GM19328 (cell line): ENCODE results near the gene P4HB.

ENCODE experiments used
- ATAC-seq: cut with Tn5 transposase; IDR thresholded peaks from one replicate; pipeline ENCODE4 v1.9.1; 2021; ENCODE audit warnings: mild to moderate bottlenecking, moderate library complexity; ENCODE audit not compliant: unreplicated experiment

P4HB gene

DNA sequence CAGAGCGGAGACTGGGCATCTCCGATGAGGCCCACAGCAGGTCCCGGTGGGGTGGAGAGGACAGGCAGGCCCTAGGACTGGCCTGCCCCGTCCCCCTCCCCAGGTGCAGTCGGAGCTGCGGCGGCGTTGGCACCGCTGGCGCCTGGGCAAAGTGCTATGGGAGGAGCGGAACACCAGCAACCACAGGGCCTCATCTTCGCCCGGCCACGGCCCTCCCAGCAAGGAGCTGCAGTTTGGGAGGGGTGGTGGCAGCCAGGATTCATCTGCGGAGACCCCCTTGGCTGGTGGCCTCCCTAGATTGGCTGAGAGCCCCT lies 47.0 kb downstream of the P4HB start:
- ATAC-seq, result no peak

DNA sequence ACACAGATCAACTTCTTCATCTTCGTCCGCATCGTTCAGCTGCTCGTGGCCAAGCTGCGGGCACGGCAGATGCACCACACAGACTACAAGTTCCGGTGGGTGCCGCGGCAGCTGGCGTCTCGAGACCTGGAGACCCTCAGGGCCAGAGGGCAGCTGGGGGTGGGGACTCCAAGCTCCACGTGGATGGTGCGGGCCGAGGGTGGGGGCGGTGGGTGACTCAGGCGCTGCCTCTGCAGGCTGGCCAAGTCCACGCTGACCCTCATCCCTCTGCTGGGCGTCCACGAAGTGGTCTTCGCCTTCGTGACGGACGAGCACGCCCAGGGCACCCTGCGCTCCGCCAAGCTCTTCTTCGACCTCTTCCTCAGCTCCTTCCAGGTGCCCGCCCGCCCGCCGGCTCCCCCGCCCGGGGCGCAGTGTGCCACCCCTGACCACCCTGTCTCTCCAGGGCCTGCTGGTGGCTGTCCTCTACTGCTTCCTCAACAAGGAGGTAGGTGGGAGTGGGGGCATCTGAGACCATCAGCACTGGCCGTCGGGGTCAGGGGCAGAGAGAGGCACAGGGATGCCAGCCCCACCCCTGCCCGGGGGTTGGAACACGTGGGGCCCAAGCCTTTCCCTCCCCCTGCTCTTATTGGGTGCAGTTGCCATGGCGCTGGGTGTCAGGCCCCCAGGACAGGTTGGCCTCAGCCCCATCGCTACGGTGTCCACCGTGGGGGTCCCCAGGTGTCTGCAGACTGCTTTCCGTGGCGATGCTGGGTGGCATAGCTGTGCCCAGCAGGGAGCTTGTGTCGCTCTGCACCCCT lies 47.6 kb downstream of the P4HB start:
- ATAC-seq, result no peak

DNA sequence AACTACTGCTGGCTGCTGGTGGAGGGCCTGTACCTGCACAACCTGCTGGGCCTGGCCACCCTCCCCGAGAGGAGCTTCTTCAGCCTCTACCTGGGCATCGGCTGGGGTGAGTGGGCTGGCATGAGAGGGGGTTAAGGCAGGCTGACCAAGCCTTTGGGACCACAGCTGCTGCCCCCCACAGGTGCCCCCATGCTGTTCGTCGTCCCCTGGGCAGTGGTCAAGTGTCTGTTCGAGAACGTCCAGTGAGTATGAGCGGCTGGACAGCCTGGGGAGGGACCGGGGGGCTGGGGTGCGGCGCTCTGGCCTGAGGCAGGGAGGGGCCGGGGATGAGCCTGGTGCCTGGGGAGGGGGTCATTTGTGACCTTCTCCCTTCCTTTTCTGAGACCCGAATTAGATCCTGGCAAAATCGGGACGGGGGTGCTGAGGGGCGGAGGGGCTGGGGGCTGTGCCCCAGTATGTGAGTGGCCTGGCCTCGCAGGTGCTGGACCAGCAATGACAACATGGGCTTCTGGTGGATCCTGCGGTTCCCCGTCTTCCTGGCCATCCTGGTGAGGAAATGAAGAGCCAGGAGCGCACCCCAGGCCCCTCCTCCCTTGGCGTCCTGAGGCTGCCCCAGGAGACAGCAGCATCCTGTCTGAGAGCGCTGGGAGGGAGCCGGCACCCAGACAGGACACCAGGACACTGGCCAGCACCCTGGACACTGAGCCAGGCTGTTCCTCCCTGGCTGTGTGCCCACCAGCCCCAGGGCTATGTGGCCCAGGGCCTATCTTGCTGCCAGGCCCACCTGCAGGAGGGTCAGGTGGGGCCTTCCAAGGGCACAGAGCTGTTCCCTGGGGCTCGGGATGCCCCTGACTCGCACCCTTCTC lies 48.4 kb downstream of the P4HB start:
- no peak for ATAC-seq

DNA sequence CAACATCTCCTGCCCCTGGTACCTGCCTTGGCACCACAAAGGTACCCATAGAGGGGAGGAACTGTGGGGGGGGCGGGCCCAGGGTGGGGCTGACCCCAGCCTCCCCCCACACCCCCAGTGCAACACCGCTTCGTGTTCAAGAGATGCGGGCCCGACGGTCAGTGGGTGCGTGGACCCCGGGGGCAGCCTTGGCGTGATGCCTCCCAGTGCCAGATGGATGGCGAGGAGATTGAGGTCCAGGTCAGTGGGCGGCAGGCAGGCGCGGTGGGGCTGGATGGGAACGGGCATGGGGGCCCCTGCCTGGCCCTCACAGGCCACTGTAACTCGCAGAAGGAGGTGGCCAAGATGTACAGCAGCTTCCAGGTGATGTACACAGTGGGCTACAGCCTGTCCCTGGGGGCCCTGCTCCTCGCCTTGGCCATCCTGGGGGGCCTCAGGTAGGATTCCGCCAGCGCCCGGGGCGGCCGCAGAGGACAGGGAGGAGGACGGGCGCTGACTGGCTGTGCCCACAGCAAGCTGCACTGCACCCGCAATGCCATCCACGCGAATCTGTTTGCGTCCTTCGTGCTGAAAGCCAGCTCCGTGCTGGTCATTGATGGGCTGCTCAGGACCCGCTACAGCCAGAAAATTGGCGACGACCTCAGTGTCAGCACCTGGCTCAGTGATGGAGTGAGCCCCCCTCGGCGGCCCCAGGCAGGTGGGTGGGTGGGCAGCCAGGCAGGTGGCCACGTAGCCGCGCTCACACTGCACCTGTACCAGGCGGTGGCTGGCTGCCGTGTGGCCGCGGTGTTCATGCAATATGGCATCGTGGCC lies 49.2 kb downstream of the P4HB start:
- ATAC-seq, result no peak

DNA sequence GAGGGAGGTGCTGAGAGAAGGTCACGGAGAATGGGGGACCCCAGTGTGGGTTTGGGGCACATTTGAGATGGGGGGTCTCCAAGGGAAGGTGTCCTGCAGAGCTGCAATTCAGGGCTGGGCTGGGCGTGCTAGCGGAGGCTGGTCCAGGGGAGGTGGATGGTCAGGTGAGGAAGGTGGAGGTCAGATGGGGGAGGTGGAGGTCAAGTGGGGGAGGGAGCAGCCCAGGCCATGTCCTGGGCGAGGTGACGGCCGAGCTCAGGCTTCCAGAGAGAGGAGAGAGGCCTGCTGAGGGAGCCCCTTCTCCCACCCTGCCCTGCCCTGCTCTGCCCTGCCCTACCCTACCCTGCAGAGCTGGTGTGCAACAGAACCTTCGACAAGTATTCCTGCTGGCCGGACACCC lies 49.9 kb downstream of the P4HB start:
- ATAC-seq, result no peak

DNA sequence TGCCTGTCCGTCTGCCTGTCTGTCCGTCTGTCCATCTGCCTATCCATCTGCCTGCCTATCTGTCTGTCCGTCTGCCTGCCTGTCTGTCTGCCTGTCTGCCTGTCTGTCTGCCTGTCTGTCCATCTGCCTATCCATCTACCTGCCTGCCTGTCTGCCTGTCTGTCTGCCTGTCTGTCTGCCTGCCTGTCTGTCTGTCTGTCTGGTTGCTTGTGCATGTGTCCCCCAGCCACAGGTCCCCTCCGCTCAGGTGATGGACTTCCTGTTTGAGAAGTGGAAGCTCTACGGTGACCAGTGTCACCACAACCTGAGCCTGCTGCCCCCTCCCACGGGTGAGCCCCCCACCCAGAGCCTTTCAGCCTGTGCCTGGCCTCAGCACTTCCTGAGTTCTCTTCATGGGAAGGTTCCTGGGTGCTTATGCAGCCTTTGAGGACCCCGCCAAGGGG lies 50.8 kb downstream of the P4HB start:
- ATAC-seq, result no peak

DNA sequence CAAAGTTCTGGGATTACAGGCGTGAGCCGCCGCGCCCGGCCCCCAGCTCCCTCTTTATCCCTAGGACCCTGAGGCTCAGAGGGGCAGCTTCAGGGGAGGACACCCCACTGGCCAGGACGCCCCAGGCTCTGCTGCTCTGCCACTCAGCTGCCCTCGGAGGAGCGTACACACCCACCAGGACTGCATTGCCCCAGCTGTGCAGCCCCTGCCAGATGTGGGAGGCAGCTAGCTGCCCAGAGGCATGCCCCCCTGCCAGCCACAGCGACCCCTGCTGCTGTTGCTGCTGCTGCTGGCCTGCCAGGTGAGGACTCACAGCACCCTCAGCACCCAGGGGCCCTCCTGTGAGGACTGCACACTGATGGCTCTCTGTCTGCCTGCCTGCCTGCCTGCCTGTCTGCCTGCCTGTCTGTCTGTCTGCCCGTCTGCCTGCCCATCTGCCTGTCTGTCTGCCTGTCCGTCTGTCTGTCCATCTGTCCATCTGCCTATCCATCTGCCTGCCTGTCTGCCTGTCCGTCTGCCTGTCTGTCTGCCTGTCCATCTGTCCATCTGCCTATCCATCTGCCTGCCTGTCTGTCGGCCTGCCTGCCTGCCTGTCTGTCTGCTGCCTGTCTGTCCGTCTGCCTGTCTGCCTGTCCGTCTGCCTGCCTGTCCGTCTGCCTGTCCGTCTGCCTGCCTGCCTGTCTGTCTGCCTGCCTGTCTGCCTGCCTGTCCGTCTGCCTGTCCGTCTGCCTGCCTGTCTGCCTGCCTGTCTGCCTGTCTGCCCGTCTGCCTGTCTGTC lies 51.4 kb downstream of the P4HB start:
- no peak for ATAC-seq

DNA sequence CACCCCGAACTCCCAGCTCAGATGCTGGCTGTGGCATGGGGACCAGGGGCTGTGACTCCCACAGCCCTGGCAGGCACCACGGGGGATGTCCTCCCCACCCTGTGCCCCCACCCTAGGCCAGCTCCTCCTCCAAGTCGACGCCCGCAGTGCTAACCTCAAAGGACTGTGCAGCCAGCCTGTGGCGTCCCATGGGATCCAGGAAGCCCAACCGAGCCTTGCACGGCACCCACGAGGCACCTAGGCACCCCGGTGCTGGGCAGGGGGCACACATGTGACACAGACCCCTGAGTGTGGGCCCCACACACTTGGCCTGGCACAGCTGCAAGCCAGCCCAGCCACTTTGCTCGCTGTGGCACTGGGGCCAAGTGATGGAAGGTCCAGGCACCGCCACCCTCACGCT lies 52.5 kb downstream of the P4HB start:
- ATAC-seq, result no peak

DNA sequence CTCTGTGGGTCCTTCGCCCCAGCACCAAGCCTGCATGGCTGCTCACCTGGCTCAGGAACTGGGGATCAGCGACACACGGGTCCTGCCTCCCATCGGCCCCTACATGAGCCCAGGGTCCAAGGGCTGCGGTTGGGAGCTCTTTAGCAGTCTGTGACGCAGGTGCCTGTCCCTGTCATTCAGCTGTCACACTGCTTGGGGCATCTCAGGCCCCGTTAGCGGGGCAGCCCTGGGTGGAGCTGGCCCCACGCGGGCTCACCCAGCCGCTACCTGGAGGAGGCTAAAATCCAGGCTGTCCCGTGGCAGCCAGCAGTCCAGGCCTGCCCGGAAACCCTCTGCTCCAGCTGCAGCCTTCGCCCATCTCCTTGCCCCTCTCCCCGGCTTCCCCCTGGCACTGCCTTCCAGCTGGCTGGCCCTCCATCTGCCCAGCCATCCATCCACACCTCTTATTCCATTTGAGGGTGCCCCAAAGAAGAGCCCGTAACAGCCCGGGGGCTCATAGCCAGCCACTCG lies 53.1 kb downstream of the P4HB start:
- ATAC-seq, result no peak

DNA sequence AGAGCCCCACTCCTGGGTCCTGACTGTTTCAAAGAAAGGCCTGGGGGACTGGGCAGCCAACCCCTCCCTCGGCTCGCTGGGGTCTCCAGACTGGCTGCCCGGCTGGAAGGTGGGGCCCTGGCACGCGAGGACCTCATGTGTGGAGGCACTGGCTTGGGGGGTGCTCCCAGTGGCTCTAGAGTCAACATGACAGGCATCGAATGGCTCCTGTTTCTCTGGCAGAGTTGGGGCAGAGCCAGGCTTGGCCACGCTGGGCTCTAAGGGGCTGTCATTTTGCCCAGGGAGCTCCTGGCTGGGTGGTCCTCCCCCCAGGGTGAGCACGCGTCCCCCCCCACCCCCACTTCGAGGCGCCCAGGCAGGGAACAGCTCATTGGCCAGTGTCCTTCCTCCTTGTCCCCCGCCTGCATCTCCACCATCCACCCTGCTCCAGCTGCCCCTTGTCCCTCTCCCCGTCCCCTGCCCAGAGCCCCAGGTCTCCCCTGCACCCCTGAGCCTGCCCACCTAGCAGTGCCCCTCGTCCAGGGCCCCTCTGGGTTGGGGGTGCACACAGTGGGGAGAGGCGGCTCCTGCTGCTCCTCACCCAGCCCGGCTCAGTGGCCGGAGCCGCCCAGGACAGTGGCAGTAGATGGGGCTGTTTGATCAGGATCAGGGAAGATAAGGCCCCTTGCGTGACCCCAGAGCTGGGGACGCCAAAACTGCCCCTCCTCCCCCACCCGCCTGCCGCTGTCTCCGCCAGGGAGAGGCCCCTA lies 53.7 kb downstream of the P4HB start:
- ATAC-seq, result no peak

DNA sequence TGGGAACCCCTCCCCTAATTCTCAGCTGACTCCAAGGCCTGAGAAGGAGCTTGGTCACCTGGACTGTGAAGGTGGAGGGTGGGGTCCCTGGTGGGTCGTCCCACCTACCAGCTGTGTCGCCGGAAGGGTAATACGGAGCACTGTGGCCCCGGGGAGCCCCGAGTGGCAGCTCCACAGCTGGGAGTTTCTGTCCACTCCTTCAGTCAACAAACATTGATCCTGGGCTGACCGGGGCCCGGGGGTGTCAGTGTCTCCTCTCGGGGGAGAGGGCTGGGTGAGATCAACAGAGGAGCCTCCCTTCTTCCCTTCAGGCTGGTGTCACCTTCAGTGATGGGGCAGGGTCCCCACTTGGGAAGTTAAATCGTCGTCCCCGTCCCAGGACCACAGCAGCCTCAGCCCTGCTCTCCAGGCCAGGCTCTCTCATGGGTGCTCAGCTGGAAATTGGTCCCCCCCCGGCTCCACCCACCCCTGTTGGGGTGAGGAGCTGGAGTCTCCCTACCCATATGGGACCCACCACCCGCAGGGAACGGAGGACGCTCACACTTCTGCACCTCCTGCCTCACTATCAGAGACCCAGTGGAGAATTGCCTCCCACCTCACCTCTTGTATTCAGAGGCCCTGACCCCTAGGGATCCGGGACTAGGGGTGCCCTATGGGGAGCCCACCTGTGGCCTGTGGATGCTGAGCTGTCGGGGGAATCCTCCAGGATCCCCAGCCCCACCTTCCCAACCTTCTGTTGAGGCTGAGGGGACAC lies 54.5 kb downstream of the P4HB start:
- no peak for ATAC-seq

DNA sequence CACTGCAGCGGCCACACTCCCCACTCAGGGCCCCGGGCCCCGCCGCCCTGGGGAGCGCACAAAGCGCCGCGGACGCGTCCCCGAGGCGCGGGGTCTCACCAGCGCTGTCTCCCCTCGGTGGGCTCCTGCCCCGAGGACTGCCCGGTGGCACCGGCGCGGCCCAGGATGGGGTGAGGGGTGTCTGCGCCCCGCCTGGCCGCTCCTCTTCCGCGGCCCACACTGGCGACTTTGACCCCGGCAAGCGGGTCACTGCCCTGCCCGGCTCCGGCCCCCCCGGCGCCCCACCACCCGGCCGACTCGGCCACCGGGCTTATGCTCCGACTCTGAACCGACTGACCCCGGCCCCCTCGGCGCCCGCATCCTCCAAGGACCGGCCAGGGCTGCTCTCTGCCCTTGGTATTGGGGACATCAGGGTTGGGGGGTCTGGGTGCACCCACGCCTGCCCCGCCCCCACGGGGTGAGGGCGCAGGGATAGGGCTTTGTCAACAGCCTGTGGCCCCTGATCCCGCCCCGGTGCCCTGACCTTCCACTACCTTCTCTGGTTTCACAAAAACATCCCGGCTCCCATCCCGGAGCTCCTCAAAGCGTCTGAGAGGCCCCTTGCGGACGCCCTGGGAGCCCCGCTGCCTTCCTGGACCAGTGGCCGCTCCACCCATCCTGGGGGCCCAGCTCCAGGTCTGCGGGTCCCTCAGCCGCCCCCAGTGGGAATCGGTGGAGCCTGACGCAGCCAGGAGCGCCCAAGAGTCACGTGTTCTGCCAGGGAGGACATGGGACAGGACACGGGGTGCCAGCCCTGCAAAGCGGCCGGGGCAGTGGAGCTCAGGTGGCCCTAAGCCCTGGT lies 55.6 kb downstream of the P4HB start:
- no peak for ATAC-seq

DNA sequence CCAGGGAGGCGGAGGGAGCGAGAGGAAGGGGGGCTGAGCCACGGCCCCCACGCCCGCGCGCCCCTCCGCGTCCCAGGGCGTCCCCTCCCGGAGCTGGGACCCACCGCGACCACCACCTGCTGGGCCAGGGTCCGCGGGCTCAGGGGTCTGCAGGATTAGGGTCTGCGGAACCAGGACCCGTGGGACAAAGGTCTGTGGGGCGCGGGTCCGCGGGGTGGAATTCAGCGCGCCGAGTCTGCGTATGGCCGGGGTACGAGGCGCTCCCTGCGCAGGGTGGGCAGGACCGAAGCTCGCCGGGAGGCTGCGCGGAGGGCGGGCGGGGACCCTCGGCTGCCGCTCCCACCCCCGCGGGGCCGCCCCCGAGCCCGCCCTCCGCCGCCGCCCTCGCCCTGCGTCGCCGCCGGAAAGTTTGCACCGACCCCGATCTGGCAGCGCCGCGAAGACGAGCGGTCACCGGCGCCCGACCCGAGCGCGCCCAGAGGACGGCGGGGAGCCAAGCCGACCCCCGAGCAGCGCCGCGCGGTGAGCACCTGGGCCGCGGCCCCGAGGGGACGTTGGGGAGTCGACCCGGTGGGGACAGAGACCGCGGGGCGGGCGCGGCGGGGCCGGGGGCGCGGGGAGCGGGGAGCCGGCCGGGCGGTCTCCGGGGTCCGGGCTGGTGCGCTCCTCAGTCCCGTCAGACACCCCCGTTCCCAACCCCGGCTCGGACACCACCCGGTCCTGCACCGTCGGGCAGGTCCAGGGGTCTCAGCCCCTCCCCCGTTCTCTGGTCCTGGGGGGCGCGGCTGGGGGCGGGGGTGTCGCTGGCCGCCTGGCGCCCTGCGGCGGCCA lies 56.4 kb downstream of the P4HB start, which contains the start of gene GCGR:
TSS of gene GCGR (plus strand) at position 423 of the 831 bp plus-strand sequence. CDS start 4,869 bp downstream, outside the sequence.
- ATAC-seq, result no peak

DNA sequence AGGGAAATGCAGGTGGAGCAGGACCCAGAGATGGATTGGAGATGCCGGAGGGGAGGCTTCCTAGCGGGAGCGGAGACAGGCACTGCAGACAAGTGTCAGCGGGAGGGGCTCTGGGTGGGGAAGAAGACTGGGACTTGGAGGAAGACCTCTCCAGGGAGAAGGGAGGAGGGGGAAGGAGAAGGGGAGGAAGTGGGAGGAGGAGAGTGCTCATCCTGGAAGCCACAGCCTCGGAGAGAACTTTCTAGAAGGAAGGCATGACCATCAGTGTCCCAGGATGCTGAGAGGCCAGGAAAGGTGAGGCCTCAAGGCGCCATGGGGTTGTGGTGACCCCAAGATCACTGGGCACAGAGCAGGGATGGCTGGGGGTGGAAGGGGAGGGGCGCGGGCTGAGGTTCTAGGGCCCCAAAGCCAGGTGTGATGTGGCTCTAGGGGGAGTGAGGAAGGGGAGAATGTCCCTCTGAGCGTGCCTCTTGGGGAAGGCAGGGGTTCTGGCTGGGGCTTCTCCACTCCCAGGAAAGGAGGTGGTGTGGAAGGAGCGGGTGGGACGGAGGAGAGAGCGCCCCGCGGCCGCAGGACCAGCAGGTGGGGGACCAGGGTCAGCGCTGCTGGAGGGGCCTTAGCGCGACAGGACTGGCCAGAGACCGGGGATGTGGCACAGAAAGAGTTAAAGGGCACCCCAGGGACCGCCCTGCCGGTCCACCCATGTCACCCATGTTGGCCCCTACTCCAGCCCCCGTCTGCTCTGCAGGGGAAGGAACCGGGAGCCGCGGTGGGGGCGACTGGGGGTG lies 57.3 kb downstream of the P4HB start:
- no peak for ATAC-seq

DNA sequence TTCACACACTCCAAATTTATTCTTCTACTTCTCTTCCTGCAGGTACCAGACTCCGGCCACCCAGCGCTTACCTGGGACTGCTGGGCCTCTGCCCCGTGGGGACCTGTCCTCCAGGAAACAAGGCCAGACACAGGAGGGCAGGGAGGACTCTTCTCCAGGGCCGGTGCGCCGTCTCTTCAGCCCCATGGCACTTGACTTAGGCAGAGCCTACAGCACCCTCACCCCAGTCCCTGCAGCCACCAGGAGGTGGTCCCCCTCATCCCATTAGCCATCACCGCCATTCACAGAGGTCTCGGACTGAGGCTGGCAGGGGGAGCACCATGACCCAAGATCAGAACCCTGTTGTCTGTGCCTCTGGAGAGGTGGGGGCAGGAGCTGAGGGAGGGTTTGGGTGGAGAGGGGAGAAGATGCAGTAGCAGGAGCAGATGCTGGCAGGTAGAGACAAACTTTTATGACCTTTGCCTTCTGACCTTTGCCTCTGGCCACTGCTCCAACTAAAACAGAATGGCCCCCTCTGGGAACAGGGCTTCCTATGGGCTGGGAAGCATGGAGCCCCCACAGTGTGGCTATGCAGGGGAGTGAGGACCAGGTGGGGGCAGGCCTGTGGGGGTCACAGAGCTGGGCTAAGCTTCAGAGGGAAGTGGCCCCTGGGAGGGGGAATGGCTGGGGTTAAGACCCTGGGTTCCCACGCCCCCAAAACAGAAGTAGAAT lies 58.1 kb downstream of the P4HB start:
- ATAC-seq, result no peak

DNA sequence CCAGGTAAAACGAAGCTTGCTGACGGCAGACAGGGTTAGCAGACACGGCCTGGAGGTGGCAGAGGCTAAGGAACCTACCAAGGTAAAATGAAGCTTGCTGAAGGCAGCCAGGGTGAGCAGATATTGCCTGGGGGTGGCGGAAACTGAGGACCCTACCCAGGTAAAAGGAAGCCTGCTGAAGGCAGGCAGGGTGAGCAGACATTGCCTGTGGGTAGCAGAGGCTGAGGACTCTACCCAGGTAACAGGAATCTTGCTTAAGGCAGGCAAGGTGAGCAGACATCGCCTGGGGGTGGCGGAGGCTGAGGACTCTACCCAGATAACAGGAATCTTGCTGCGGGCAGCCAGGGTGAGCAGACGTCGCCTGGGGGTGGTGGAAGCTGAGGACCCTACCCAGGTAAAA lies 59.0 kb downstream of the P4HB start:
- no peak for ATAC-seq
